HEK293 (cell line): ENCODE data around the gene TCERG1.

Experiments used
- CTCF ChIA-PET: fragments of 350-600 bp; formaldehyde crosslinking; extraction: SDS; loops from one replicate; lab custom pipeline; 2021; ENCODE audit warnings: antibody characterized with exemption; lab: Yijun Ruan, JAX
- POLR2A ChIA-PET: fragments of 300-600 bp; formaldehyde crosslinking; extraction: SDS; loops from one replicate; lab custom pipeline; 2020; ENCODE audit warnings: antibody characterized with exemption, inconsistent platforms; lab: Yijun Ruan, JAX
- H3K27ac ChIP-seq: fragments of 200-500 bp; sonication (Bioruptor generic); 2 replicates; pipeline ENCODE4 v1.5.1; 2014; ENCODE audit warnings: low read depth, low read length, control low read depth, inconsistent platforms; ENCODE audit errors: extremely low read depth
- H3K36me3 ChIP-seq, 2 experiments: fragments of 200-500 bp in 1 of 2; sonication (Bioruptor generic) in 1 of 2; 1 replicate in 1 of 2; 2 replicates in 1 of 2; pipeline ENCODE4 v1.5.1; 2014 to 2017; ENCODE audit warnings: inconsistent platforms in 2 of 2, low read length in 2 of 2; ENCODE audit not compliant: control insufficient read depth in 2 of 2, insufficient read depth in 1 of 2
- H3K4me1 ChIP-seq: fragments of 200-500 bp; sonication (Bioruptor generic); 2 replicates; pipeline ENCODE4 v1.5.1; 2014; ENCODE audit warnings: mild to moderate bottlenecking, low read length, inconsistent platforms; ENCODE audit not compliant: control insufficient read depth, insufficient read depth
- H3K4me3 ChIP-seq: 2 replicates; pipeline ENCODE4 v1.5.1; 2011; ENCODE audit warnings: low read depth, mild to moderate bottlenecking, control low read depth, low read length, moderate library complexity
- H3K9me3 ChIP-seq: fragments of 200-500 bp; sonication (Bioruptor generic); 2 replicates; pipeline ENCODE4 v1.5.1; 2014; ENCODE audit warnings: low read depth, low read length, inconsistent platforms; ENCODE audit not compliant: control insufficient read depth, insufficient read depth
- BCL11B ChIP-seq: fragments of 450-650 bp; formaldehyde crosslinking; IDR thresholded peaks from 2 replicates; pipeline ENCODE4 v1.5.1; 2016; ENCODE audit warnings: low read depth, missing biosample characterization, missing genetic modification characterization
- FEZF1 ChIP-seq: fragments of 450-650 bp; formaldehyde crosslinking; IDR thresholded peaks from 2 replicates; pipeline ENCODE4 v1.5.1; 2016; ENCODE audit warnings: missing biosample characterization, missing genetic modification characterization
- GLI2 ChIP-seq: fragments of 450-650 bp; formaldehyde crosslinking; IDR thresholded peaks from 2 replicates; pipeline ENCODE4; 2017; ENCODE audit warnings: missing biosample characterization, missing genetic modification characterization, low read depth, borderline replicate concordance
- GLI4 ChIP-seq: fragments of 450-650 bp; formaldehyde crosslinking; IDR thresholded peaks from 2 replicates; pipeline ENCODE4 v1.5.1; 2016; ENCODE audit warnings: missing biosample characterization, missing genetic modification characterization
- PATZ1 ChIP-seq: fragments of 450-650 bp; formaldehyde crosslinking; IDR thresholded peaks from 2 replicates; pipeline ENCODE4 v1.5.1; 2016; ENCODE audit warnings: missing biosample characterization, missing genetic modification characterization
- PRDM1 ChIP-seq: fragments of 450-650 bp; formaldehyde crosslinking; IDR thresholded peaks from 2 replicates; pipeline ENCODE4; 2016; ENCODE audit warnings: missing biosample characterization, missing genetic modification characterization
- ZBTB48 ChIP-seq: fragments of 450-650 bp; formaldehyde crosslinking; IDR thresholded peaks from 2 replicates; pipeline ENCODE4 v1.5.1; 2016; ENCODE audit warnings: missing biosample characterization, missing genetic modification characterization
- ZNF366 ChIP-seq: fragments of 450-650 bp; formaldehyde crosslinking; conservative IDR thresholded peaks from 2 replicates; pipeline ENCODE4 v1.5.1; 2016; ENCODE audit warnings: missing biosample characterization, missing genetic modification characterization
- ZNF37A ChIP-seq: fragments of 450-650 bp; IDR thresholded peaks from 2 replicates; pipeline ENCODE4 v1.5.1; 2018; ENCODE audit warnings: missing biosample characterization, missing genetic modification characterization
- ZNF426 ChIP-seq: fragments of 450-650 bp; formaldehyde crosslinking; IDR thresholded peaks from 2 replicates; pipeline ENCODE4 v1.5.1; 2017; ENCODE audit warnings: missing biosample characterization, missing genetic modification characterization, mild to moderate bottlenecking, inconsistent platforms, moderate library complexity
- ZNF518A ChIP-seq: fragments of 450-650 bp; formaldehyde crosslinking; conservative IDR thresholded peaks from 2 replicates; pipeline ENCODE4 v1.5.1; 2016; ENCODE audit warnings: low read depth, missing biosample characterization, missing genetic modification characterization
- ZNF621 ChIP-seq: fragments of 450-650 bp; formaldehyde crosslinking; IDR thresholded peaks from 2 replicates; pipeline ENCODE4 v1.5.1; 2017; ENCODE audit warnings: missing biosample characterization, missing genetic modification characterization
- ZNF623 ChIP-seq: fragments of 450-650 bp; formaldehyde crosslinking; IDR thresholded peaks from 2 replicates; pipeline ENCODE4 v1.5.1; 2016; ENCODE audit warnings: missing biosample characterization, missing genetic modification characterization
- ZNF639 ChIP-seq: fragments of 450-650 bp; formaldehyde crosslinking; IDR thresholded peaks from 2 replicates; pipeline ENCODE4 v1.5.1; 2016; ENCODE audit warnings: missing biosample characterization, missing genetic modification characterization
- ZNF670 ChIP-seq: fragments of 450-650 bp; formaldehyde crosslinking; IDR thresholded peaks from 2 replicates; pipeline ENCODE4 v1.5.1; 2016; ENCODE audit warnings: missing biosample characterization, missing genetic modification characterization, low read depth
- ZNF785 ChIP-seq: fragments of 450-650 bp; formaldehyde crosslinking; IDR thresholded peaks from 2 replicates; pipeline ENCODE4 v1.5.1; 2016; ENCODE audit warnings: missing biosample characterization, missing genetic modification characterization
- ZNF830 ChIP-seq: fragments of 450-650 bp; IDR thresholded peaks from 2 replicates; pipeline ENCODE4 v1.5.0; 2018; ENCODE audit warnings: missing biosample characterization, missing genetic modification characterization, low read depth, mild to moderate bottlenecking, moderate library complexity
- ZNF837 ChIP-seq: fragments of 450-650 bp; formaldehyde crosslinking; IDR thresholded peaks from 2 replicates; pipeline ENCODE4 v1.5.1; 2016; ENCODE audit warnings: missing biosample characterization, missing genetic modification characterization
- ZSCAN5A ChIP-seq: fragments of 450-650 bp; formaldehyde crosslinking; IDR thresholded peaks from 2 replicates; pipeline ENCODE4 v1.5.1; 2016; ENCODE audit warnings: missing biosample characterization, missing genetic modification characterization

Gene TCERG1

GRCh38 chr5:146482775-146483174 lies 35.6 kb downstream of the TCERG1 start:
- H3K36me3 ChIP-seq, result peaks cover 60 to 73% of the 10 kb centered on the region in 2 experiments
- no peaks in the 10 kb centered on the region for H3K4me1 ChIP-seq
- TF ChIP-seq ZSCAN5A (tag by site-specific recombination) (no peak), FEZF1 (tag by site-specific recombination) (peak; percentile 66), ZNF37A (no peak), ZNF366 (tag by site-specific recombination) (no peak), ZBTB48 (tag by site-specific recombination) (no peak)
- H3K4me3 ChIP-seq, result no peak overlapping the region
- ChIA-PET CTCF (no interaction called here), POLR2A (no interaction called here)
- no peak overlapping the region for H3K27ac ChIP-seq
- no peaks in the 10 kb centered on the region for H3K9me3 ChIP-seq

- Histone ChIP-seq H3K9me3 (no peaks in the 10 kb centered on the region), H3K4me3 (no peak overlapping the region), H3K4me1 (no peaks in the 10 kb centered on the region), H3K27ac (no peak overlapping the region), H3K36me3 (peaks cover 40 to 71% of the 10 kb centered on the region in 2 experiments)
- ChIA-PET CTCF (interaction anchor here (0.8 to 1.2 kb wide), 2 partner anchors 10 to 18 kb away, joined by 3 read pairs; no protein-coding TSS in a partner anchor), POLR2A (interaction anchor here (0.6 kb wide), 1 partner anchor 13 kb away, joined by 3 read pairs; no protein-coding TSS in a partner anchor)
- TF ChIP-seq ZNF670 (tag by site-specific recombination), result no peak
- TF ChIP-seq PRDM1 (tag by site-specific recombination), result no peak
- TF ChIP-seq BCL11B (tag by site-specific recombination), result no peak
- no peak for TF ChIP-seq ZNF621 (tag by site-specific recombination)
- TF ChIP-seq ZNF518A (tag by site-specific recombination), result no peak
- no peak for TF ChIP-seq ZNF639 (tag by site-specific recombination)
- TF ChIP-seq GLI4 (tag by site-specific recombination), result no peak
- TF ChIP-seq PATZ1 (tag by site-specific recombination), result no peak
- TF ChIP-seq ZNF830 (tag by site-specific recombination), result no peak
- TF ChIP-seq GLI2 (tag by site-specific recombination), result no peak
- TF ChIP-seq ZNF785, result no peak
- TF ChIP-seq ZNF426, result no peak
- TF ChIP-seq ZNF623 (tag by site-specific recombination), result no peak
- no peak for TF ChIP-seq ZNF837 (tag by site-specific recombination)
These were observed 37.7 kb downstream of the TCERG1 start for GRCh38 chr5:146484714-146485391.
